HEK293 (cell line): ENCODE data around the gene FDXR.

Source experiments
- BCL11A ChIP-seq: fragments of 450-650 bp; formaldehyde crosslinking; IDR thresholded peaks from 2 replicates; pipeline ENCODE4 v1.5.1; 2016; ENCODE audit warnings: low read depth, missing biosample characterization, missing genetic modification characterization
- CTCF ChIP-seq: fragments of 450-650 bp; formaldehyde crosslinking; IDR thresholded peaks from 2 replicates; pipeline ENCODE4 v1.5.1; 2016; ENCODE audit warnings: missing biosample characterization, missing genetic modification characterization
- KLF1 ChIP-seq: fragments of 450-650 bp; formaldehyde crosslinking; IDR thresholded peaks from 2 replicates; pipeline ENCODE4 v1.5.1; 2016; ENCODE audit warnings: missing biosample characterization, missing genetic modification characterization
- KLF10 ChIP-seq: fragments of 450-650 bp; IDR thresholded peaks from 2 replicates; pipeline ENCODE4 v1.5.1; 2018; ENCODE audit warnings: missing biosample characterization, mild to moderate bottlenecking, missing genetic modification characterization
- MEIS1 ChIP-seq: sonication (generic); formaldehyde crosslinking; IDR thresholded peaks from 2 replicates; pipeline ENCODE4 v1.8.1; 2022; ENCODE audit warnings: missing genetic modification reagents, mild to moderate bottlenecking, borderline replicate concordance
- REST ChIP-seq: fragments of 450-650 bp; formaldehyde crosslinking; IDR thresholded peaks from 2 replicates; pipeline ENCODE4 v1.5.1; 2016; ENCODE audit warnings: missing biosample characterization, missing genetic modification characterization
- SALL2 ChIP-seq: fragments of 450-650 bp; formaldehyde crosslinking; IDR thresholded peaks from 2 replicates; pipeline ENCODE4 v1.5.0; 2017; ENCODE audit warnings: missing biosample characterization, mild to moderate bottlenecking, missing genetic modification characterization, borderline replicate concordance
- ZBTB7A ChIP-seq: fragments of 450-650 bp; formaldehyde crosslinking; IDR thresholded peaks from 2 replicates; pipeline ENCODE4 v1.5.1; 2016; ENCODE audit warnings: low read depth, missing biosample characterization, missing genetic modification characterization
- ZNF394 ChIP-seq: fragments of 450-650 bp; formaldehyde crosslinking; IDR thresholded peaks from 2 replicates; pipeline ENCODE4 v1.5.1; 2016; ENCODE audit warnings: missing biosample characterization, missing genetic modification characterization, mild to moderate bottlenecking, moderate library complexity, borderline replicate concordance
- ZNF423 ChIP-seq: fragments of 450-650 bp; formaldehyde crosslinking; IDR thresholded peaks from 2 replicates; pipeline ENCODE4 v1.5.1; 2016; ENCODE audit warnings: missing biosample characterization, missing genetic modification characterization
- ZNF510 ChIP-seq: fragments of 450-650 bp; formaldehyde crosslinking; IDR thresholded peaks from 2 replicates; pipeline ENCODE4 v1.5.1; 2018; ENCODE audit warnings: mild to moderate bottlenecking, missing genetic modification characterization, missing biosample characterization; ENCODE audit not compliant: insufficient replicate concordance
- ZNF596 ChIP-seq: fragments of 450-650 bp; IDR thresholded peaks from 2 replicates; pipeline ENCODE4 v1.5.0; 2018; ENCODE audit warnings: missing biosample characterization, mild to moderate bottlenecking, missing genetic modification characterization, moderate library complexity
- ZNF776 ChIP-seq: fragments of 450-650 bp; formaldehyde crosslinking; IDR thresholded peaks from 2 replicates; pipeline ENCODE4 v1.5.0; 2017; ENCODE audit warnings: missing biosample characterization, missing genetic modification characterization, borderline replicate concordance
- ZSCAN23 ChIP-seq: fragments of 450-650 bp; formaldehyde crosslinking; IDR thresholded peaks from 2 replicates; pipeline ENCODE4 v1.5.1; 2016; ENCODE audit warnings: missing biosample characterization, missing genetic modification characterization

- TF ChIP-seq CTCF, result no peak
- TF ChIP-seq ZNF776 (tag by site-specific recombination), result no peak
- TF ChIP-seq BCL11A (tag by site-specific recombination), result no peak
- no peak for TF ChIP-seq KLF1 (tag by site-specific recombination)
- no peak for TF ChIP-seq ZNF394 (tag by site-specific recombination)
- no peak for TF ChIP-seq MEIS1 (CRISPR knock-in tag)
- no peak for TF ChIP-seq ZSCAN23 (tag by site-specific recombination)
- TF ChIP-seq REST, result no peak
- no peak for TF ChIP-seq ZNF423 (tag by site-specific recombination)
- no peak for TF ChIP-seq ZNF510 (tag by site-specific recombination)
- no peak for TF ChIP-seq ZBTB7A (tag by site-specific recombination)
- no peak for TF ChIP-seq ZNF596 (tag by site-specific recombination)
- TF ChIP-seq KLF10 (tag by site-specific recombination), result no peak
- no peak for TF ChIP-seq SALL2 (tag by site-specific recombination)
Observed at GRCh38 chr17:74859459-74860228, 13.2 kb downstream of the FDXR start, which contains the start of gene GRIN2C.
